PC-9 (cell line): ENCODE measurements around the gene OSER1.

Experiments
- CTCF ChIP-seq: fragments of 200-600 bp; sonication (generic); conservative IDR thresholded peaks from 2 replicates; pipeline ENCODE4 v1.6.1; 2017; ENCODE audit warnings: mixed run types, antibody characterized with exemption, mild to moderate bottlenecking, moderate library complexity
- EZH2 ChIP-seq: fragments of 200-600 bp; sonication (generic); IDR thresholded peaks from 2 replicates; pipeline ENCODE4 v1.8.0; 2017; ENCODE audit warnings: antibody characterized with exemption, low read depth

- no peak for TF ChIP-seq CTCF
- no peak for TF ChIP-seq EZH2
Measured at GRCh38 chr20:44209686-44210405, 725 bp downstream of the OSER1 start.
